OCI-LY7 (cell line): Measurements from ENCODE around the gene PHF13. TPM values are rescaled to one million over a fixed set of nuclear protein-coding genes. Genes with fewer than 3 reads are reported as not detected.
"Not testable (repeated sequence)": the region's sequence is repeated elsewhere in the genome, so short reads cannot be mapped to it uniquely, and the experiment has no call there.

Source experiments
- BruUV-seq: library from RNA; stranded (reverse); fragments of 400-500 nt; replicated peaks from 2 replicates; lab custom pipeline; 2021; lab: Mats Ljungman, UMichigan
- CTCF ChIA-PET: fragments of 300-600 bp; sonication (Branson Sonifier 250); formaldehyde crosslinking; loops from one replicate; lab custom pipeline; 2022; ENCODE audit warnings: antibody characterized with exemption; ENCODE audit not compliant: unreplicated experiment; lab: Charles Lee
- POLR2A ChIA-PET: fragments of 300-600 bp; sonication (Branson Sonifier 250); formaldehyde crosslinking; loops from one replicate; lab custom pipeline; 2022; ENCODE audit warnings: antibody characterized with exemption; lab: Charles Lee
- DNase-seq: peaks from one replicate; pipeline ENCODE4 v3.0.0-alpha.2; 2015; ENCODE audit warnings: low spot score
- H2AFZ ChIP-seq: fragments of 200-600 bp; sonication (generic), shearing (Covaris generic); 2 replicates; pipeline ENCODE4 v1.6.1; 2014; ENCODE audit warnings: mild to moderate bottlenecking, antibody characterized with exemption, low read length, moderate library complexity
- H3K27ac ChIP-seq: fragments of 200-600 bp; sonication (generic); 2 replicates; pipeline ENCODE4 v1.5.1; 2014; ENCODE audit warnings: mixed run types, low read depth, mild to moderate bottlenecking, moderate library complexity, low read length, inconsistent platforms; ENCODE audit not compliant: poor library complexity, severe bottlenecking
- H3K36me3 ChIP-seq: fragments of 200-600 bp; sonication (generic); 2 replicates; pipeline ENCODE4 v1.6.1; 2014; ENCODE audit warnings: mild to moderate bottlenecking, antibody characterized with exemption, low read length, moderate library complexity, mixed read lengths; ENCODE audit not compliant: insufficient read depth
- H3K4me1 ChIP-seq: fragments of 200-600 bp; sonication (generic); 2 replicates; pipeline ENCODE4 v1.5.1; 2014; ENCODE audit warnings: mild to moderate bottlenecking, low read length; ENCODE audit not compliant: insufficient read depth, poor library complexity, severe bottlenecking
- H3K4me2 ChIP-seq: fragments of 200-600 bp; sonication (generic); 2 replicates; pipeline ENCODE4 v1.6.1; 2014; ENCODE audit warnings: mild to moderate bottlenecking, low read length
- H3K4me3 ChIP-seq: fragments of 200-600 bp; sonication (generic); 2 replicates; pipeline ENCODE4 v1.5.1; 2014; ENCODE audit warnings: mild to moderate bottlenecking, low read depth, low read length; ENCODE audit not compliant: poor library complexity, severe bottlenecking
- H3K79me2 ChIP-seq: fragments of 200-600 bp; sonication (generic); 2 replicates; pipeline ENCODE4 v1.6.1; 2016; ENCODE audit warnings: low read depth, mild to moderate bottlenecking, low read length, moderate library complexity, mixed read lengths; ENCODE audit not compliant: insufficient read depth
- H3K9me2 ChIP-seq: fragments of 200-600 bp; sonication (generic); 2 replicates; pipeline ENCODE4 v1.6.1; 2016; ENCODE audit warnings: mild to moderate bottlenecking, low read length, mixed read lengths; ENCODE audit not compliant: insufficient read depth
- H3K9me3 ChIP-seq: fragments of 200-600 bp; sonication (generic); 2 replicates; pipeline ENCODE4 v1.6.1; 2014; ENCODE audit warnings: mild to moderate bottlenecking, mixed run types, low read length, mixed read lengths
- H4K20me1 ChIP-seq: fragments of 200-600 bp; sonication (generic); 2 replicates; pipeline ENCODE4 v1.6.1; 2014; ENCODE audit warnings: mild to moderate bottlenecking, antibody characterized with exemption, low read length, moderate library complexity, mixed read lengths; ENCODE audit not compliant: insufficient read depth
- CTCF ChIP-seq: fragments of 200-600 bp; sonication (generic); conservative IDR thresholded peaks from 2 replicates; pipeline ENCODE4 v1.5.1; 2014; ENCODE audit warnings: mild to moderate bottlenecking, antibody characterized with exemption, low read length, moderate library complexity, mixed read lengths
- EZH2phosphoT487 ChIP-seq: fragments of 200-600 bp; sonication (generic); IDR thresholded peaks from 2 replicates; pipeline ENCODE4 v1.6.1; 2018; ENCODE audit warnings: low read depth, borderline replicate concordance, mild to moderate bottlenecking, mixed run types, antibody characterized with exemption, low read length, moderate library complexity, mixed read lengths
- intact Hi-C: fragments of 100-400 bp; cut with micrococcal nuclease; formaldehyde crosslinking; loops from one replicate; pipeline ENCODE4 v1.10.0; 2022; ENCODE audit not compliant: unreplicated experiment
- total RNA-seq, 2 experiments: library from RNA; depleted of rRNA in 1 of 2; stranded (reverse); fragments of >200 nt in 1 of 2; shearing (Covaris generic) in 1 of 2; gene quantifications; 2 replicates each; pipeline ENCODE4 v1.2.3, GENCODE V29; 2014 to 2022

The PHF13 gene
- total RNA-seq, 2 experiments from 2014 or later = 5.3 to 14.7 TPM

GRCh38 chr1:6635910-6636760, 22.6 kb downstream of the PHF13 start:
- DNase-seq = no peak
- no peaks in the 10 kb centered on the region for H3K9me3 ChIP-seq
- no peak for TF ChIP-seq EZH2phosphoT487
- no peak for TF ChIP-seq CTCF
- H3K27ac ChIP-seq = no peak overlapping the region
- CTCF ChIA-PET = no interaction called here
- no peaks in the 10 kb centered on the region for H4K20me1 ChIP-seq
- intact Hi-C loops = no loop called here
- POLR2A ChIA-PET = no interaction called here
- H3K4me1 ChIP-seq = no peaks in the 10 kb centered on the region
- peaks cover 86% of the 10 kb centered on the region for H3K36me3 ChIP-seq
- no peaks in the 10 kb centered on the region for H3K9me2 ChIP-seq
- no peak overlapping the region for H3K4me3 ChIP-seq
- no peak overlapping the region for H2AFZ ChIP-seq
- H3K79me2 ChIP-seq = no peaks in the 10 kb centered on the region
- no peak overlapping the region for H3K4me2 ChIP-seq
- BruUV-seq = no TSS peak

- CTCF ChIA-PET = interaction anchor here (0.8 kb wide), 1 partner anchor 9 kb away, joined by 3 read pairs; no protein-coding TSS in a partner anchor
- H3K4me1 ChIP-seq, intact Hi-C loops, H3K9me2 ChIP-seq, H4K20me1 ChIP-seq, H3K79me2 ChIP-seq, POLR2A ChIA-PET, DNase-seq, BruUV-seq, H2AFZ ChIP-seq, H3K27ac ChIP-seq, H3K9me3 ChIP-seq, H3K4me2 ChIP-seq, H3K4me3 ChIP-seq: not testable (repeated sequence)
- peaks cover 91% of the 10 kb centered on the region for H3K36me3 ChIP-seq
Observed at GRCh38 chr1:6636778-6637177, 23.2 kb downstream of the PHF13 start.

- no peak for DNase-seq
- BruUV-seq = no TSS peak
- no peak overlapping the region for H3K27ac ChIP-seq
- H3K4me1 ChIP-seq = no peaks in the 10 kb centered on the region
- no peak overlapping the region for H3K4me2 ChIP-seq
- peaks cover 94% of the 10 kb centered on the region for H3K36me3 ChIP-seq
- H2AFZ ChIP-seq = no peak overlapping the region
- no peaks in the 10 kb centered on the region for H4K20me1 ChIP-seq
- H3K9me2 ChIP-seq = no peaks in the 10 kb centered on the region
- H3K9me3 ChIP-seq = no peaks in the 10 kb centered on the region
- intact Hi-C loops = no loop called here
- TF ChIP-seq EZH2phosphoT487 (no peak), CTCF (no peak)
- ChIA-PET POLR2A (no interaction called here), CTCF (interaction anchor here (0.8 kb wide), 1 partner anchor 10 kb away, joined by 3 read pairs; no protein-coding TSS in a partner anchor)
- no peak overlapping the region for H3K4me3 ChIP-seq
- no peaks in the 10 kb centered on the region for H3K79me2 ChIP-seq
Observed at GRCh38 chr1:6637770-6638169, 24.2 kb downstream of the PHF13 start.
